Stimulated activated CD8-positive, alpha-beta memory T cell treated with anti-CD3 and anti-CD28 coated beads, Interleukin-4, amount 100 ng/mL, for 48 hours (primary cell): ENCODE measurements around the gene OR52A1.
"Not testable (repeated sequence)": the region's sequence is repeated elsewhere in the genome, so short reads cannot be mapped to it uniquely, and the experiment has no call there.

Experiments
- DNase-seq: peaks from one replicate; pipeline ENCODE4 v3.0.0-alpha.2; 2020

The OR52A1 gene

DNA sequence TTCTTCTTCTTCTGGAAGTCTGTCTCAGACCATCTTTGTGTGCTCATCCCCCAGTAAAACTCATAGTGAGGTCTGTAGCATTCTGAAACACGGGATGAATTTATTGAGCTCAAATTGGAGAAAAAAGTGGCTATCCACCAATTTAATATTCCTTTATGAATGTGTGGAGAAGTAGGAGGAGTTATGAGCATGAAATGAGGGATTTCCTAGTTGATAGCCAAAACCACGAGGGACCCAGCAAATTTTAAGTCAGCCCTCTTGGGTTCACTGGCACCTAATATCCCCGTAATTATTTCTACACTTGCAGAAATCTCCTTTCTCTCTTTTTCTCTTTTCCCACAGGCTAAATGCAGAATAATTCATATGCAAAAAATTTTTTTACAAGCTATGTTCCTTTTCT lies at the start of gene OR52A1:
TSS of gene OR52A1 (minus strand) at position 101 of the 400 bp plus-strand sequence. CDS start 2,388 bp downstream, outside the sequence.
- DNase-seq: no peak

GRCh38 chr11:5203366-5203765 lies 48.8 kb upstream of the OR52A1 start:
- DNase-seq: no peak

GRCh38 chr11:5200582-5200981 lies 46.0 kb upstream of the OR52A1 start, which contains the start of gene OR51V1:
Gene OR51V1 (minus strand): TSS chr11:5200682. CDS start chr11:5200682, 0 bp downstream.
- DNase-seq: no peak

DNA sequence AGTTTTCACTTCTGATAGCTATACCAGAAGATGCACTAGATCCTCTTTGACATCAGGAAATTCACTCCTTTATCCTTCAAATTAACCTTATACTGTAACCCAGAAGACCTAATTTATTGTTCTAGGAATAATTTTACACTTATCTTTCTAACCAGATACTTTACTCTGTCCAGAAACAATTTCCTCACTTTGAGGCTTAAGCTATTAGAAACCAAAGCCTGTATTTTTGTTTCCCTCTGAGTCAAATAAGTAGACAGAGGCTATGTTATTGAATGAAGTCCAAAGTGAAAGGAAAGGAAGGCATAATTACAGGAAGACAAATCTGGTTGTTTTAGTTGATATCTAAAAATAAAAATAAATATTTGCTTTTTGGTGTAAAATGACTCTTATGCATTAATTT lies 43.7 kb upstream of the OR52A1 start:
- DNase-seq: no peak

DNA sequence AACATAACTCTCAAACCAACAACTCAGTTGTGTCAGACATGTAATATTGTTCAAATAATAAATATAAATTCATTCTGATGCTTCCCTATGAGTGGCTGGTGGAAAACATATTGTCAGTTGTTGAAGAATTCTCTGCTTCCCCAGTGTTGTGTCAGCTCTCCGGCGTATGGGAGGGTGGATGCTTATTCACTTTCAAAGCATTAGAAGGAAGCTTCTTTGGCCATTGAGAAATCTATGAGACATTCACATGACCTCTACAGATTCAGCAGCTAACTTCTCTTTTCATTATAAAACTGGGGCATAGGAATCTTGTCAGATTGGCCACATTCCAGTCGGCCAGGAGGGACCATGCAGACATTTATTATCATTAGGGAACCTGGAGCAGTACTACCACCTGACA lies 43.0 kb upstream of the OR52A1 start:
- DNase-seq: no peak

DNA sequence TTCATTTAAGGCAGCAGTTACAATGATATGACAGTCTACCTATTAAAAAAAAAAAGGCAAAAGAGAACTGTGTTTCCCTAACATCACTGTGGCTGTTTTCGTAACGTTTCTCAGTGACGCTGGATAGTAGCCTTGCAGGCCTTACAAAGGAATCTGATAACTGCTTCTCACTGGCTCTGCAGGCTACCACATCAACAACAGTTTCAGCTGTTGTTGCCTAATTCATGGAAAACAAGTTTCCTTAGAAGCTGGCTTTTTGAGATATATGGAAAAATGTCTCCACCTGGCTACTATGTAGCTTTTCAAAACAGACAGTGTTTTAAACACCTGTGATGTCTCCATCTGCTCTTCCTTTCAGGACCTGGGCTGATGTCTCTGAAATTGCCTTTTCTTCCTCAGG lies 42.2 kb upstream of the OR52A1 start:
- no peak for DNase-seq

DNA sequence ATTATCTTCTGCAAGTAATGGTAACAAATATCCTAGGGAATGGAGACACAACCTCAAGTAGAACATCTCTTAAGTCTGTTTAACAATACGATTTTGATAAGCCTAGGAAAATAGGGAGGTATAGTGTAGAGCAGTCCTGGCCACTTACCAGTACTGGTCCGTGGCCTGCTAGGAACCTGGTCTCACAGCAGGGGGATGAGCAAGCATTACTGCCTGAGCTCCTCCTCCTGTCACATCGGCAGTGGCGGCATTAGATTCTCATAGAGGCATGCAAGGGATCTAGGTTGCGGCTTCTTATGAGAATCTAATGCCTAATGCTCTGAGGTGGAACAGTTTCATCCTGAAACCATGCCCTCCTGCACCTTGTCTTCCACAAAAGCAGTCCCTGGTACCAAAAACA lies 41.5 kb upstream of the OR52A1 start:
- no peak for DNase-seq

DNA sequence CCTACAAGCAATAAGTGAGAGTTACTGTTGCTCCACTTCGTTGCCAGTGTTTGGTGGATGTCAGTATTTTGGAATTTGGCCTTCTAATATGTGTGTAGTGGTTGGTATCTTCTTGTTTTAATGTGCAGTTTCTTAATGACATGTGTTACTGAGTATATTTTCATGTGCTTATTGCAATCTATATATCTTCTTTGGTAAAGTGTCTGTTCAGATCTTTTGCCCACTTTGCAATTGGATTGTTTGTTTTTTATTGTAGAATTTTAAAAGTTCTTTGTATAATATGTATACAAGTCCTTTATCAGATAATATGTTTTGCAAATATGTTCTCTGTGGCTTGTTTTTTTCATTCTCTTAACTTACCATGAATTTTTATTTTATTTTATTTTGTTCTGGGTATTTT lies 38.2 kb upstream of the OR52A1 start:
- no peak for DNase-seq

- no peak for DNase-seq
Observed at GRCh38 chr11:5188201-5188600, 33.6 kb upstream of the OR52A1 start.

- no peak for DNase-seq
Observed at GRCh38 chr11:5178046-5178837, 23.7 kb upstream of the OR52A1 start.

DNA sequence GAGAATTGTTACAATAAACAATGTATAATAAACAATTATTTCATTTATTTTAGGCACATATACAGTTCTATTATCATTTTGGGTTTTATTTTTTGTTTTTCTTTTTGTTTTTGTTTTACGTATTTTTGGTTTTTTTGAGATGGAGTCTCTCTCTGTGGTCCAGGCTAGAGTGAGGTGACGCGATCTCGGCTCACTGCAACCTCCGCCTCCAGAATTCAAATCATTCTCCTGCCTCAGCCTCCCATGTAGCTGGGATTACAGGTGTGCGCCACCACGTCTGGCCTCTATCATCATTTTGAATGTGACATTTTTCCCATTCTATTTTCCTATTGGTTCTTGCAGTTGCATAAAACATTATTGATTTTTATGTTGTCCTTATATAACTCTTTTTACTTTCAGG lies 20.4 kb upstream of the OR52A1 start:
- no peak for DNase-seq

DNA sequence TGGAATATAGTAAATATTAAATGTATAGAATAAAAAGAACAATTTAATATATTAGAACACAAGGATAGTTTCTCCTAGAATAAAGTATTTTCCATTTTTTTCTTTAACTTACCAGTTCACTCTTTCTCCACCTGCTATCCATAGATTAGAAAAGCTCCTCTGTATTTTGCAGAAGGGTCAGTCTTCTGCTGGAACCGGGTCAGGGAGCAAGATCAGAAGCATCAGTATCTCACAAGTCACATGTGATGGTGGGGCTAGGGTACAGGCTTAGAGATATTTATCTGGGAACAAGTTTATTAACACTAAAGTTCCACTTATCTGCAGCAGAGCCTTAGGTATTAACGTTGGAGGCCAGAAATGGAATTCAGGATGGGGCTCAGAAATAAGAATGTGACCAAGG lies 17.3 kb upstream of the OR52A1 start:
- DNase-seq: no peak

DNA sequence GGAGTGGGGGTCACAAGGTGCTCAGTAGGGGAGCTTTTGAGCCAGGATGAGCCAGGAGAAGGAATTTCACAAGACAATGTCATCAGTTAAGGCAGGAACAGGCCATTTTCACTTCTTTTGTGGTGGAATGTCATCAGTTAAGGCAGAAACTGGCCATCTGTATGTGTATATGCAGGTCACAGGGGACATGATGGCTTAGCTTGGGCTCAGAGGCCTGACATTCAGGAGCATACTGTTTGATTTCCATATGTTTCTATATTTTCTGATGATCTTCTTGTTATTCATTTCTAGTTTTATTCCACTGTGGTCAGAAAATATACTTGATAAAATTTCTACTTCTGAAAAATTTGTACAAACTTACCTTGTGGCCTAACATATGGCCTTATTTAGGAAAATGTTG lies 11.3 kb upstream of the OR52A1 start:
- DNase-seq: not testable (repeated sequence)

- not testable (repeated sequence) for DNase-seq
Observed at GRCh38 chr11:5164807-5165206, 10.2 kb upstream of the OR52A1 start.

DNA sequence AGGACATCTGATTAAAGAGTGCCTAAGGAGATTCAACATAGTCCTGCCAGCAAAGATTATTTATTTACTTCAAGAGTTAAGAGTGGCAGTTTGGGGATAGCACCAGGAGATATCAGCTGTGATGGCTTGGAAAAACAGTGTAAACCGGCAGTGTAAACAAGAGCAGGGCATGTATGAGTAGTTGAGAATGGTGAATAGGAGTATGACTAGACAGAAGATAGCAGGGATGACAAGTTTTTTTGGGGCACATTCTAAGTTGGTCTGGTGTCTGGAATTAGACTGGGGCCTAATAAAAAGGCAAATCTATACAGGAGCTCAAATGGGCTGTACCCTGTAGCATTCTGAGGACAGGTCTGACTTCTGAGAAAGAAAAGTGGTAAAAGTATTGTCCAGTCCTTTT lies 6.5 kb upstream of the OR52A1 start:
- DNase-seq: not testable (repeated sequence)

- not testable (repeated sequence) for DNase-seq
Observed at GRCh38 chr11:5160217-5160616, 5.7 kb upstream of the OR52A1 start.

DNA sequence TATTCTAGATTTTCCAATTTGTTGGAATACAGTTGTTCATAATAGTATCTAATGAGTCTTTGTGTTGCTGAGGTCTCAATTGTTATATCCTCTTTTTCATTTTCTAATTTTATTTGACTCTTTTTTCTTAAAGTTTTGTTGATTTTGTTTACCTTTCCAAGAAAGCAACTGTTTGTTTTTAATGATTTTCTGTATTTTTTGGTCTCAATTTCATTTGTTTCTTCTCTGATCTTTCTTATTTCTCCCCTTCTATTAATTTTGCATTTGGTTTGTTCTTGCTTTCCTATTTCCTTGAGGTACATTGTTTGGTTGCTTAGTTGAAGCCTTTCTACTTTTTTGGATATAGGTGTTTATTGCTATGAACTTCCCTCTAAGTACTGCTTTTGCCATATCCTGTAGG lies 5.2 kb upstream of the OR52A1 start:
- DNase-seq: no peak

GRCh38 chr11:5153574-5154431 lies 754 bp downstream of the OR52A1 start:
- no peak for DNase-seq

- DNase-seq: no peak
Observed at GRCh38 chr11:5151713-5152153, 2.8 kb downstream of the OR52A1 start.

GRCh38 chr11:5144206-5144605 lies 10.4 kb downstream of the OR52A1 start:
- DNase-seq: not testable (repeated sequence)

DNA sequence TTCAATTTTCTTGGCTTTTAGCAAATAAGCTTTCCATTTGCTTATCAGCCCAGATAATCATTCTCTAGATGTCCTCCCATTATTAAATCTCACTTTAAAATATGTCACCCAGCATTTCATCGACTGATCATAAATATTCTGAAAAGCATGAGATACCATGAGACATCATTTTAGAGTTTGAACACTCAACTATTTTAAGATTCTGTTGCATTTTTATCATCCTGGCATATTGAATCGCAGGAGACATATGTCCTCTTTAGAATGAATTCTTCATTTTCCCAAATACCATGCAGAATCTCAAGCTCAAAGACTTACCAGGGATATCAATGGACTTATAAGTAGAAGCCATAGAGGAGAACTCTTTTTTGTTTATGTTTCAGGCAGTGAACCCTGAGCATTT lies 16.6 kb downstream of the OR52A1 start, which contains the start of gene OR52A5:
TSS of gene OR52A5 (minus strand) at position 361 of the 400 bp plus-strand sequence. CDS start 5,714 bp downstream, outside the sequence.
- DNase-seq: no peak

- no peak for DNase-seq
Observed at GRCh38 chr11:5137014-5137413, 17.5 kb downstream of the OR52A1 start.

GRCh38 chr11:5136261-5136660 lies 18.3 kb downstream of the OR52A1 start:
- DNase-seq: no peak
